NCI-H2107 treated with DMSO at 0.1 percent for 48 hours (cell line): ENCODE results near the gene USP3.
A peak's percentile ranks its signal among the peaks of the same experiment; 100 is the strongest.

ENCODE experiments used
- DNase-seq: peaks from one replicate; lab custom pipeline; 2025; ENCODE audit not compliant: unreplicated experiment; lab: John Stamatoyannopoulos, UW

USP3 gene

GRCh38 chr15:63495780-63496488 lies 8.5 kb upstream of the USP3 start:
- DNase-seq: no peak

- DNase-seq: no peak
Observed at GRCh38 chr15:63497642-63498467, 6.5 kb upstream of the USP3 start.

- DNase-seq: no peak
Observed at GRCh38 chr15:63499175-63499549, 5.2 kb upstream of the USP3 start.

GRCh38 chr15:63499611-63500010 lies 4.8 kb upstream of the USP3 start:
- no peak for DNase-seq

GRCh38 chr15:63500265-63501250 lies 3.8 kb upstream of the USP3 start:
- no peak for DNase-seq

GRCh38 chr15:63501256-63502089 lies 2.9 kb upstream of the USP3 start:
- DNase-seq: no peak

GRCh38 chr15:63502137-63502766 lies 2.1 kb upstream of the USP3 start:
- no peak for DNase-seq

GRCh38 chr15:63502843-63503738 lies 1.3 kb upstream of the USP3 start:
- no peak for DNase-seq

- DNase-seq: no peak
Observed at GRCh38 chr15:63503739-63504246, 600 bp upstream of the USP3 start.

- peak; percentile 25 for DNase-seq
Observed at GRCh38 chr15:63504979-63505841, 817 bp downstream of the USP3 start.

- DNase-seq: no peak
Observed at GRCh38 chr15:63505842-63506222, 1.4 kb downstream of the USP3 start.

- no peak for DNase-seq
Observed at GRCh38 chr15:63506537-63507035, 2.2 kb downstream of the USP3 start.

- DNase-seq: no peak
Observed at GRCh38 chr15:63507878-63508818, 3.8 kb downstream of the USP3 start.

- no peak for DNase-seq
Observed at GRCh38 chr15:63509056-63509954, 4.9 kb downstream of the USP3 start.
